Measurements from ENCODE around the gene WDR48.
A peak's percentile ranks its signal among the peaks of the same experiment; 100 is the strongest.
"Not testable (repeated sequence)": the region's sequence is repeated elsewhere in the genome, so short reads cannot be mapped to it uniquely, and the experiment has no call there.

Gene WDR48

GRCh38 chr3:39061228-39061627 lies 9.4 kb downstream of the WDR48 start:
- in situ Hi-C loops (cut with MboI; ENCODE audit: low pct_unique_long_range_greater_than_20kb, low sequenced_read_pairs); DNase-seq: not testable (repeated sequence)

- DNase-seq: no peak
- in situ Hi-C loops (cut with MboI; ENCODE audit: low pct_unique_long_range_greater_than_20kb, low sequenced_read_pairs): no loop called here
Measured at GRCh38 chr3:39062180-39062579, 10.4 kb downstream of the WDR48 start.

GRCh38 chr3:39063143-39063542 lies 11.3 kb downstream of the WDR48 start:
- no peak for DNase-seq

GRCh38 chr3:39064646-39065045 lies 12.8 kb downstream of the WDR48 start:
- no peak for DNase-seq
- in situ Hi-C loops (cut with MboI; ENCODE audit: low pct_unique_long_range_greater_than_20kb, low sequenced_read_pairs): no loop called here

More at GRCh38 chr3:39063143-39063542, 11.3 kb downstream of the WDR48 start:
- in situ Hi-C loops (cut with MboI; ENCODE audit: low pct_unique_long_range_greater_than_20kb, low sequenced_read_pairs): no loop called here

GRCh38 chr3:39065197-39065596 lies 13.4 kb downstream of the WDR48 start:
- in situ Hi-C loops (cut with MboI; ENCODE audit: low pct_unique_long_range_greater_than_20kb, low sequenced_read_pairs): no loop called here
- peak; percentile 82 for DNase-seq

GRCh38 chr3:39067286-39067685 lies 15.5 kb downstream of the WDR48 start:
- DNase-seq: no peak
- in situ Hi-C loops (cut with MboI; ENCODE audit: low pct_unique_long_range_greater_than_20kb, low sequenced_read_pairs): no loop called here

GRCh38 chr3:39068556-39068955 lies 16.7 kb downstream of the WDR48 start:
- in situ Hi-C loops (cut with MboI; ENCODE audit: low pct_unique_long_range_greater_than_20kb, low sequenced_read_pairs): no loop called here
- DNase-seq: no peak

- in situ Hi-C loops (cut with MboI; ENCODE audit: low pct_unique_long_range_greater_than_20kb, low sequenced_read_pairs): no loop called here
- DNase-seq: no peak
Measured at GRCh38 chr3:39075910-39076309, 24.1 kb downstream of the WDR48 start.

- DNase-seq: no peak
- in situ Hi-C loops (cut with MboI; ENCODE audit: low pct_unique_long_range_greater_than_20kb, low sequenced_read_pairs): no loop called here
Measured at GRCh38 chr3:39079530-39079929, 27.7 kb downstream of the WDR48 start.

- in situ Hi-C loops (cut with MboI; ENCODE audit: low pct_unique_long_range_greater_than_20kb, low sequenced_read_pairs): no loop called here
- DNase-seq: no peak
Measured at GRCh38 chr3:39080026-39080425, 28.2 kb downstream of the WDR48 start.

GRCh38 chr3:39082666-39083313 lies 31.0 kb downstream of the WDR48 start:
- DNase-seq: peak; percentile 82
- in situ Hi-C loops (cut with MboI; ENCODE audit: low pct_unique_long_range_greater_than_20kb, low sequenced_read_pairs): no loop called here

- no peak for DNase-seq
- in situ Hi-C loops (cut with MboI; ENCODE audit: low pct_unique_long_range_greater_than_20kb, low sequenced_read_pairs): no loop called here
Measured at GRCh38 chr3:39086144-39086543, 34.3 kb downstream of the WDR48 start.

- in situ Hi-C loops (cut with MboI; ENCODE audit: low pct_unique_long_range_greater_than_20kb, low sequenced_read_pairs): no loop called here
- no peak for DNase-seq
Measured at GRCh38 chr3:39088456-39088855, 36.6 kb downstream of the WDR48 start.

- DNase-seq: no peak
- in situ Hi-C loops (cut with MboI; ENCODE audit: low pct_unique_long_range_greater_than_20kb, low sequenced_read_pairs): no loop called here
Measured at GRCh38 chr3:39088889-39089288, 37.1 kb downstream of the WDR48 start.

- no peak for DNase-seq
- in situ Hi-C loops (cut with MboI; ENCODE audit: low pct_unique_long_range_greater_than_20kb, low sequenced_read_pairs): no loop called here
Measured at GRCh38 chr3:39090922-39091321, 39.1 kb downstream of the WDR48 start.

- in situ Hi-C loops (cut with MboI; ENCODE audit: low pct_unique_long_range_greater_than_20kb, low sequenced_read_pairs): no loop called here
- DNase-seq: no peak
Measured at GRCh38 chr3:39094851-39095677, 43.2 kb downstream of the WDR48 start.

GRCh38 chr3:39095778-39096177 lies 44.0 kb downstream of the WDR48 start:
- in situ Hi-C loops (cut with MboI; ENCODE audit: low pct_unique_long_range_greater_than_20kb, low sequenced_read_pairs): no loop called here
- no peak for DNase-seq

- in situ Hi-C loops (cut with MboI; ENCODE audit: low pct_unique_long_range_greater_than_20kb, low sequenced_read_pairs): no loop called here
- no peak for DNase-seq
Measured at GRCh38 chr3:39096775-39097174, 45.0 kb downstream of the WDR48 start.

- in situ Hi-C loops (cut with MboI; ENCODE audit: low pct_unique_long_range_greater_than_20kb, low sequenced_read_pairs): no loop called here
- no peak for DNase-seq
Measured at GRCh38 chr3:39097716-39098472, 46.1 kb downstream of the WDR48 start.

- no peak for DNase-seq
- in situ Hi-C loops (cut with MboI; ENCODE audit: low pct_unique_long_range_greater_than_20kb, low sequenced_read_pairs): no loop called here
Measured at GRCh38 chr3:39098473-39099000, 46.7 kb downstream of the WDR48 start.

Measured in KBM-7 (cell line).